Vagina (tissue), 2 donors: Measurements from ENCODE around the gene APOL1.
A peak's percentile ranks its signal among the peaks of the same experiment; 100 is the strongest.

Experiments used
- CTCF ChIP-seq, 3 experiments: fragments of 450-650 bp in 2 of 3; fragments of 200-600 bp in 1 of 3; sonication (generic) in 1 of 3; IDR thresholded peaks; one replicate each; pipeline ENCODE4 v1.5.1; 2017 to 2019; ENCODE audit warnings: antibody characterized with exemption in 3 of 3, mild to moderate bottlenecking in 2 of 3, moderate library complexity in 2 of 3
- POLR2A ChIP-seq, 2 donors: fragments of 450-650 bp; IDR thresholded peaks; one replicate each; pipeline ENCODE4 v1.6.1; 2017; ENCODE audit warnings: antibody characterized with exemption in 2 of 2, mild to moderate bottlenecking in 2 of 2, moderate library complexity in 2 of 2

GRCh38 chr22:36301384-36301828 lies 48.5 kb downstream of the APOL1 start:
- TF ChIP-seq POLR2A (IDR thresholded peaks at IDR 0.05) (no peak), CTCF (IDR thresholded peaks at IDR 0.05) (peak; percentile 91 to 96 (median 93))
